Esophagus muscularis mucosa (tissue), 4 donors: ENCODE data around the gene ZDHHC12. TPM values are rescaled to one million over a fixed set of nuclear protein-coding genes. Genes with fewer than 3 reads are reported as not detected.

ENCODE experiments used
- DNase-seq: peaks from one replicate; pipeline ENCODE4 v3.0.0-alpha.2; 2017; ENCODE audit errors: extremely low spot score
- H3K27ac ChIP-seq, 4 donors: fragments of 200-600 bp; sonication (generic); replicated peaks in 1 of 4; 1 replicate in 3 of 4; 2 replicates in 1 of 4; pipeline ENCODE4 v1.5.1; 2016 to 2019; ENCODE audit warnings: mild to moderate bottlenecking in 1 of 4
- H3K27me3 ChIP-seq, 4 donors: fragments of 200-600 bp; sonication (generic); one replicate each; pipeline versions ENCODE4 v1.5.1 to v1.6.0; 2016 to 2019
- H3K36me3 ChIP-seq, 4 donors: fragments of 200-600 bp; sonication (generic); one replicate each; pipeline ENCODE4 v1.5.1; 2016 to 2019
- H3K4me1 ChIP-seq, 4 donors: fragments of 200-600 bp; sonication (generic); one replicate each; pipeline ENCODE4 v1.5.1; 2016 to 2019
- H3K4me3 ChIP-seq, 4 donors: fragments of 200-600 bp; sonication (generic); 1 replicate in 2 of 4; 2 replicates in 2 of 4; pipeline ENCODE4 v1.5.1; 2016 to 2019; ENCODE audit warnings: mild to moderate bottlenecking in 4 of 4, moderate library complexity in 1 of 4
- H3K9me3 ChIP-seq, 4 donors: fragments of 200-600 bp; sonication (generic); 1 replicate in 3 of 4; 2 replicates in 1 of 4; pipeline ENCODE4 v1.5.1; 2016 to 2019
- CTCF ChIP-seq, 3 experiments: fragments of 200-600 bp in 2 of 3; fragments of 450-650 bp in 1 of 3; sonication (generic) in 2 of 3; IDR thresholded peaks; one replicate each; pipeline ENCODE4 v1.5.1; 2017 to 2019; ENCODE audit warnings: antibody characterized with exemption in 3 of 3, mild to moderate bottlenecking in 2 of 3, moderate library complexity in 1 of 3
- EP300 ChIP-seq: sonication (generic); formaldehyde crosslinking; IDR thresholded peaks from one replicate; pipeline ENCODE4 v1.6.1; 2017; ENCODE audit warnings: antibody characterized with exemption
- POLR2A ChIP-seq: fragments of 450-650 bp; IDR thresholded peaks from one replicate; pipeline ENCODE4 v1.6.1; 2017; ENCODE audit warnings: antibody characterized with exemption, moderate library complexity, mild to moderate bottlenecking, low read depth
- POLR2AphosphoS5 ChIP-seq, 2 donors: sonication (generic); formaldehyde crosslinking; IDR thresholded peaks; one replicate each; pipeline ENCODE4 v1.6.1; 2017; ENCODE audit warnings: antibody characterized with exemption in 2 of 2
- WGBS: methylation state at CpG from one replicate; pipeline ENCODE4 v1.1.5; 2018; 5-methylcytosine and 5-hydroxymethylcytosine counted together
- intact Hi-C: fragments of 100-400 bp; cut with DNase I; formaldehyde crosslinking; loops from one replicate; pipeline ENCODE4 v1.15.1; 2023
- total RNA-seq, 4 donors: library from RNA; depleted of rRNA; stranded (reverse); fragments of >200 nt; gene quantifications; one replicate each; pipeline versions ENCODE4 v1.1.0 to v1.2.1, GENCODE V29; 2016

ZDHHC12 gene
- total RNA-seq, 4 donors from 2014 or later = 23.3 to 35.7 (median 29.8) TPM

- H3K27me3 ChIP-seq = no peaks in the 10 kb centered on the region
- TF ChIP-seq CTCF (IDR thresholded peaks at IDR 0.05) = no peak
- TF ChIP-seq POLR2AphosphoS5 (IDR thresholded peaks at IDR 0.05) = no peak
- no peak for TF ChIP-seq EP300
- no peak for TF ChIP-seq POLR2A
- H3K27ac ChIP-seq = no peak overlapping the region
- H3K4me1 ChIP-seq = peaks cover 5 to 25% (median 13%) of the 10 kb centered on the region in 4 donors
- H3K9me3 ChIP-seq = no peaks in the 10 kb centered on the region
- WGBS = 76% methylated on average over 9 of the region's 9 CpGs
- no peak overlapping the region for H3K4me3 ChIP-seq
- no peak for DNase-seq
- peaks cover 0 to 30% (median 6%) of the 10 kb centered on the region in 4 donors for H3K36me3 ChIP-seq
- intact Hi-C loops = no loop called here
Measured at GRCh38 chr9:128762671-128763449, 38.9 kb upstream of the ZDHHC12 start.

- peaks cover 18 to 33% (median 30%) of the 10 kb centered on the region in 4 donors for H3K36me3 ChIP-seq
- TF ChIP-seq POLR2AphosphoS5 (IDR thresholded peaks at IDR 0.05) = no peak
- TF ChIP-seq EP300 = no peak
- TF ChIP-seq POLR2A = no peak
- TF ChIP-seq CTCF (IDR thresholded peaks at IDR 0.05) = no peak
- no peak overlapping the region for H3K4me3 ChIP-seq
- H3K27me3 ChIP-seq = no peaks in the 10 kb centered on the region
- 86% methylated on average over 6 of the region's 6 CpGs for WGBS
- no peak overlapping the region for H3K27ac ChIP-seq
- peaks cover 0 to 5% (median 2%) of the 10 kb centered on the region in 4 donors for H3K4me1 ChIP-seq
- no peak for DNase-seq
- no peaks in the 10 kb centered on the region for H3K9me3 ChIP-seq
- intact Hi-C loops = no loop called here
Measured at GRCh38 chr9:128757602-128758001, 33.7 kb upstream of the ZDHHC12 start.

- DNase-seq = no peak
- TF ChIP-seq EP300 (no peak), POLR2A (no peak), CTCF (IDR thresholded peaks at IDR 0.05) (no peak), POLR2AphosphoS5 (IDR thresholded peaks at IDR 0.05) (no peak)
- Histone ChIP-seq H3K4me3 (no peak overlapping the region), H3K27ac (no peak overlapping the region), H3K4me1 (no peaks in the 10 kb centered on the region), H3K27me3 (no peaks in the 10 kb centered on the region), H3K36me3 (peaks cover 42 to 68% (median 62%) of the 10 kb centered on the region in 4 donors), H3K9me3 (no peaks in the 10 kb centered on the region)
- 87% methylated on average over 6 of the region's 16 CpGs for WGBS
- intact Hi-C loops = no loop called here
Measured at GRCh38 chr9:128753627-128754026, 29.7 kb upstream of the ZDHHC12 start.

- Histone ChIP-seq H3K9me3 (no peaks in the 10 kb centered on the region), H3K27me3 (no peaks in the 10 kb centered on the region), H3K4me1 (no peaks in the 10 kb centered on the region), H3K36me3 (peaks cover 44 to 93% (median 82%) of the 10 kb centered on the region in 4 donors), H3K27ac (no peak overlapping the region), H3K4me3 (no peak overlapping the region)
- intact Hi-C loops = no loop called here
- TF ChIP-seq POLR2AphosphoS5 (IDR thresholded peaks at IDR 0.05) (no peak), EP300 (no peak), CTCF (IDR thresholded peaks at IDR 0.05) (no peak), POLR2A (no peak)
- DNase-seq = no peak
- WGBS = 91% methylated on average over 19 of the region's 22 CpGs
Measured at GRCh38 chr9:128750926-128751595, 27.1 kb upstream of the ZDHHC12 start.
